ENCODE data around the gene TUBGCP5. TPM values are rescaled to one million over a fixed set of nuclear protein-coding genes. Genes with fewer than 3 reads are reported as not detected.

The TUBGCP5 gene
- total RNA-seq, 1 donor from 2014 or later = 34.8 TPM

- no peak for DNase-seq
Measured at GRCh38 chr15:22978691-22979237, 60.6 kb downstream of the TUBGCP5 start.

GRCh38 chr15:22974745-22975144, 64.6 kb downstream of the TUBGCP5 start:
- no peak for DNase-seq

- DNase-seq = no peak
Measured at GRCh38 chr15:22973987-22974386, 65.4 kb downstream of the TUBGCP5 start.

- DNase-seq = no peak
Measured at GRCh38 chr15:22973286-22973685, 66.1 kb downstream of the TUBGCP5 start.

- DNase-seq = no peak
Measured at GRCh38 chr15:22969489-22969888, 69.9 kb downstream of the TUBGCP5 start.

GRCh38 chr15:22968366-22968765, 71.0 kb downstream of the TUBGCP5 start:
- no peak for DNase-seq

- no peak for DNase-seq
Measured at GRCh38 chr15:22967084-22967770, 72.1 kb downstream of the TUBGCP5 start.

- no peak for DNase-seq
Measured at GRCh38 chr15:22966321-22967083, 72.9 kb downstream of the TUBGCP5 start.

GRCh38 chr15:22963641-22964040, 75.7 kb downstream of the TUBGCP5 start:
- no peak for DNase-seq

- no peak for DNase-seq
Measured at GRCh38 chr15:22962611-22963010, 76.8 kb downstream of the TUBGCP5 start.

- DNase-seq = no peak
Measured at GRCh38 chr15:22961762-22962161, 77.6 kb downstream of the TUBGCP5 start.

GRCh38 chr15:22960556-22960955, 78.8 kb downstream of the TUBGCP5 start:
- DNase-seq = peak; percentile 60

GRCh38 chr15:22960126-22960525, 79.2 kb downstream of the TUBGCP5 start:
- DNase-seq = no peak

GRCh38 chr15:22959321-22960101, 79.9 kb downstream of the TUBGCP5 start:
- DNase-seq = no peak

- no peak for DNase-seq
Measured at GRCh38 chr15:22958487-22959280, 80.7 kb downstream of the TUBGCP5 start.

- DNase-seq = no peak
Measured at GRCh38 chr15:22956978-22957260, 82.5 kb downstream of the TUBGCP5 start.

GRCh38 chr15:22956257-22956977, 83.0 kb downstream of the TUBGCP5 start:
- DNase-seq = no peak

GRCh38 chr15:22955544-22956119, 83.7 kb downstream of the TUBGCP5 start:
- no peak for DNase-seq

GRCh38 chr15:22954798-22955543, 84.4 kb downstream of the TUBGCP5 start:
- DNase-seq = no peak

- DNase-seq = no peak
Measured at GRCh38 chr15:22954326-22954725, 85.0 kb downstream of the TUBGCP5 start.
